Measurements from ENCODE around the gene CD1E.

The CD1E gene

GRCh38 chr1:158353303-158354075 is at the start of gene CD1E:
CD1E (plus strand) TSS chr1:158353894; CDS start chr1:158353989, 95 bp downstream.
- no peak within 1 kb of the TSS for H3K9ac ChIP-seq (ENCODE audit: low read length)

GRCh38 chr1:158310623-158311022 is 43.1 kb upstream of the CD1E start:
- no peaks in the 10 kb centered on the region for H3K27me3 ChIP-seq (ENCODE audit: control insufficient read depth, insufficient read depth, low read length)
- H3K9me3 ChIP-seq (ENCODE audit: control insufficient read depth, insufficient read depth, low read depth, low read length): peaks cover 9% of the 10 kb centered on the region; the same call in 1 of the 2 replicates
- H3K4me1 ChIP-seq (ENCODE audit: control insufficient read depth, insufficient read depth, low read length): no peaks in the 10 kb centered on the region
- H3K27ac ChIP-seq (ENCODE audit: low read depth, low read length): no peak overlapping the region
- H3K9ac ChIP-seq (ENCODE audit: low read length): no peak overlapping the region
- no peaks in the 10 kb centered on the region for H3K36me3 ChIP-seq (ENCODE audit: control insufficient read depth, insufficient read depth, low read length)
- H3K4me3 ChIP-seq (ENCODE audit: low read depth, low read length): no peak overlapping the region

More at GRCh38 chr1:158353303-158354075, at the start of gene CD1E:
- no peaks in the 10 kb centered on the region for H3K36me3 ChIP-seq (ENCODE audit: control insufficient read depth, insufficient read depth, low read length)
- no peaks in the 10 kb centered on the region for H3K27me3 ChIP-seq (ENCODE audit: control insufficient read depth, insufficient read depth, low read length)
- no peaks in the 10 kb centered on the region for H3K9me3 ChIP-seq (ENCODE audit: control insufficient read depth, insufficient read depth, low read depth, low read length)
- no peaks in the 10 kb centered on the region for H3K4me1 ChIP-seq (ENCODE audit: control insufficient read depth, insufficient read depth, low read length)
- no peak within 1 kb of the TSS for H3K4me3 ChIP-seq (ENCODE audit: low read depth, low read length)
- H3K27ac ChIP-seq (ENCODE audit: low read depth, low read length): no peak within 1 kb of the TSS

GRCh38 chr1:158311066-158311465 is 42.6 kb upstream of the CD1E start:
- H3K9ac ChIP-seq (ENCODE audit: low read length): no peak overlapping the region
- H3K4me3 ChIP-seq (ENCODE audit: low read depth, low read length): no peak overlapping the region
- H3K27ac ChIP-seq (ENCODE audit: low read depth, low read length): no peak overlapping the region
- peaks cover 9% of the 10 kb centered on the region; the same call in 1 of the 2 replicates for H3K9me3 ChIP-seq (ENCODE audit: control insufficient read depth, insufficient read depth, low read depth, low read length)
- H3K36me3 ChIP-seq (ENCODE audit: control insufficient read depth, insufficient read depth, low read length): no peaks in the 10 kb centered on the region
- H3K4me1 ChIP-seq (ENCODE audit: control insufficient read depth, insufficient read depth, low read length): no peaks in the 10 kb centered on the region
- no peaks in the 10 kb centered on the region for H3K27me3 ChIP-seq (ENCODE audit: control insufficient read depth, insufficient read depth, low read length)

GRCh38 chr1:158323866-158324265 is 29.8 kb upstream of the CD1E start:
- H3K27ac ChIP-seq (ENCODE audit: low read depth, low read length): no peak overlapping the region
- no peak overlapping the region for H3K9ac ChIP-seq (ENCODE audit: low read length)
- no peaks in the 10 kb centered on the region for H3K36me3 ChIP-seq (ENCODE audit: control insufficient read depth, insufficient read depth, low read length)
- H3K4me3 ChIP-seq (ENCODE audit: low read depth, low read length): no peak overlapping the region
- peaks cover 2% of the 10 kb centered on the region; the same call in 1 of the 2 replicates for H3K9me3 ChIP-seq (ENCODE audit: control insufficient read depth, insufficient read depth, low read depth, low read length)
- H3K4me1 ChIP-seq (ENCODE audit: control insufficient read depth, insufficient read depth, low read length): no peaks in the 10 kb centered on the region
- no peaks in the 10 kb centered on the region for H3K27me3 ChIP-seq (ENCODE audit: control insufficient read depth, insufficient read depth, low read length)

GRCh38 chr1:158324395-158324794 is 29.3 kb upstream of the CD1E start:
- Histone ChIP-seq H3K4me1 (ENCODE audit: control insufficient read depth, insufficient read depth, low read length) (no peaks in the 10 kb centered on the region), H3K9ac (ENCODE audit: low read length) (no peak overlapping the region), H3K9me3 (ENCODE audit: control insufficient read depth, insufficient read depth, low read depth, low read length) (peaks cover 2% of the 10 kb centered on the region; the same call in 1 of the 2 replicates), H3K4me3 (ENCODE audit: low read depth, low read length) (no peak overlapping the region), H3K36me3 (ENCODE audit: control insufficient read depth, insufficient read depth, low read length) (no peaks in the 10 kb centered on the region), H3K27me3 (ENCODE audit: control insufficient read depth, insufficient read depth, low read length) (no peaks in the 10 kb centered on the region), H3K27ac (ENCODE audit: low read depth, low read length) (no peak overlapping the region)

- Histone ChIP-seq H3K36me3 (ENCODE audit: control insufficient read depth, insufficient read depth, low read length) (no peaks in the 10 kb centered on the region), H3K27me3 (ENCODE audit: control insufficient read depth, insufficient read depth, low read length) (no peaks in the 10 kb centered on the region), H3K9ac (ENCODE audit: low read length) (no peak overlapping the region), H3K9me3 (ENCODE audit: control insufficient read depth, insufficient read depth, low read depth, low read length) (no peaks in the 10 kb centered on the region), H3K27ac (ENCODE audit: low read depth, low read length) (no peak overlapping the region), H3K4me1 (ENCODE audit: control insufficient read depth, insufficient read depth, low read length) (no peaks in the 10 kb centered on the region), H3K4me3 (ENCODE audit: low read depth, low read length) (no peak overlapping the region)
Measured at GRCh38 chr1:158327481-158327880, 26.2 kb upstream of the CD1E start.

GRCh38 chr1:158328426-158328825 is 25.3 kb upstream of the CD1E start:
- no peaks in the 10 kb centered on the region for H3K9me3 ChIP-seq (ENCODE audit: control insufficient read depth, insufficient read depth, low read depth, low read length)
- H3K4me3 ChIP-seq (ENCODE audit: low read depth, low read length): no peak overlapping the region
- no peak overlapping the region for H3K27ac ChIP-seq (ENCODE audit: low read depth, low read length)
- H3K9ac ChIP-seq (ENCODE audit: low read length): no peak overlapping the region
- no peaks in the 10 kb centered on the region for H3K36me3 ChIP-seq (ENCODE audit: control insufficient read depth, insufficient read depth, low read length)
- no peaks in the 10 kb centered on the region for H3K4me1 ChIP-seq (ENCODE audit: control insufficient read depth, insufficient read depth, low read length)
- H3K27me3 ChIP-seq (ENCODE audit: control insufficient read depth, insufficient read depth, low read length): no peaks in the 10 kb centered on the region

- Histone ChIP-seq H3K9ac (ENCODE audit: low read length) (no peak overlapping the region), H3K4me3 (ENCODE audit: low read depth, low read length) (no peak overlapping the region)
Measured at GRCh38 chr1:158329300-158329699, 24.4 kb upstream of the CD1E start.

GRCh38 chr1:158329733-158330132 is 24.0 kb upstream of the CD1E start:
- Histone ChIP-seq H3K4me1 (ENCODE audit: control insufficient read depth, insufficient read depth, low read length) (no peaks in the 10 kb centered on the region), H3K27me3 (ENCODE audit: control insufficient read depth, insufficient read depth, low read length) (no peaks in the 10 kb centered on the region), H3K27ac (ENCODE audit: low read depth, low read length) (no peak overlapping the region), H3K9ac (ENCODE audit: low read length) (no peak overlapping the region), H3K9me3 (ENCODE audit: control insufficient read depth, insufficient read depth, low read depth, low read length) (no peaks in the 10 kb centered on the region), H3K36me3 (ENCODE audit: control insufficient read depth, insufficient read depth, low read length) (no peaks in the 10 kb centered on the region), H3K4me3 (ENCODE audit: low read depth, low read length) (no peak overlapping the region)

More at GRCh38 chr1:158329300-158329699, 24.4 kb upstream of the CD1E start:
- H3K4me1 ChIP-seq (ENCODE audit: control insufficient read depth, insufficient read depth, low read length): no peaks in the 10 kb centered on the region
- H3K9me3 ChIP-seq (ENCODE audit: control insufficient read depth, insufficient read depth, low read depth, low read length): no peaks in the 10 kb centered on the region
- H3K27ac ChIP-seq (ENCODE audit: low read depth, low read length): no peak overlapping the region
- no peaks in the 10 kb centered on the region for H3K27me3 ChIP-seq (ENCODE audit: control insufficient read depth, insufficient read depth, low read length)
- H3K36me3 ChIP-seq (ENCODE audit: control insufficient read depth, insufficient read depth, low read length): no peaks in the 10 kb centered on the region

- H3K4me3 ChIP-seq (ENCODE audit: low read depth, low read length): no peak overlapping the region
- H3K9me3 ChIP-seq (ENCODE audit: control insufficient read depth, insufficient read depth, low read depth, low read length): no peaks in the 10 kb centered on the region
- H3K4me1 ChIP-seq (ENCODE audit: control insufficient read depth, insufficient read depth, low read length): no peaks in the 10 kb centered on the region
- no peaks in the 10 kb centered on the region for H3K27me3 ChIP-seq (ENCODE audit: control insufficient read depth, insufficient read depth, low read length)
- H3K9ac ChIP-seq (ENCODE audit: low read length): no peak overlapping the region
- H3K27ac ChIP-seq (ENCODE audit: low read depth, low read length): no peak overlapping the region
- H3K36me3 ChIP-seq (ENCODE audit: control insufficient read depth, insufficient read depth, low read length): no peaks in the 10 kb centered on the region
Measured at GRCh38 chr1:158330391-158331105, 23.1 kb upstream of the CD1E start.

- Histone ChIP-seq H3K27ac (ENCODE audit: low read depth, low read length) (no peak overlapping the region), H3K4me3 (ENCODE audit: low read depth, low read length) (no peak overlapping the region), H3K4me1 (ENCODE audit: control insufficient read depth, insufficient read depth, low read length) (no peaks in the 10 kb centered on the region), H3K27me3 (ENCODE audit: control insufficient read depth, insufficient read depth, low read length) (no peaks in the 10 kb centered on the region), H3K9me3 (ENCODE audit: control insufficient read depth, insufficient read depth, low read depth, low read length) (no peaks in the 10 kb centered on the region), H3K9ac (ENCODE audit: low read length) (no peak overlapping the region), H3K36me3 (ENCODE audit: control insufficient read depth, insufficient read depth, low read length) (no peaks in the 10 kb centered on the region)
Measured at GRCh38 chr1:158331106-158331425, 22.6 kb upstream of the CD1E start.

Data from HUES6 (cell line).